Left renal pelvis (tissue), 4 donors: ENCODE results near the gene ANXA3. TPM values are rescaled to one million over a fixed set of nuclear protein-coding genes. Genes with fewer than 3 reads are reported as not detected.

Source experiments
- DNase-seq, 4 donors: peaks; one replicate each; pipeline ENCODE4 v3.0.0-alpha.2; 2013; ENCODE audit warnings: low read depth in 4 of 4, low spot score in 3 of 4
- polyA plus RNA-seq, 4 donors: library from polyadenylated mRNA; unstranded; fragments of 120-200 nt; gene quantifications; one replicate each; pipeline ENCODE4 v1.2.1, GENCODE V29; 2013; ENCODE audit not compliant: insufficient read length in 4 of 4

ANXA3 gene
- polyA plus RNA-seq, 4 donors = 16.5 to 61.2 (median 45.6) TPM

- DNase-seq = no peak
Observed at GRCh38 chr4:78608684-78609083, 57.1 kb downstream of the ANXA3 start.

- no peak for DNase-seq
Observed at GRCh38 chr4:78609580-78609979, 58.0 kb downstream of the ANXA3 start.

- DNase-seq = no peak
Observed at GRCh38 chr4:78610546-78611214, 59.1 kb downstream of the ANXA3 start.

- no peak for DNase-seq
Observed at GRCh38 chr4:78611215-78611558, 59.6 kb downstream of the ANXA3 start.

GRCh38 chr4:78612398-78613178, 61.0 kb downstream of the ANXA3 start:
- DNase-seq = peak in 1 of 4 donors; percentile 7

GRCh38 chr4:78613522-78614321, 62.2 kb downstream of the ANXA3 start:
- no peak for DNase-seq

- DNase-seq = no peak
Observed at GRCh38 chr4:78616046-78616498, 64.5 kb downstream of the ANXA3 start.

GRCh38 chr4:78618436-78618835, 66.9 kb downstream of the ANXA3 start:
- no peak for DNase-seq

GRCh38 chr4:78621395-78621794, 69.8 kb downstream of the ANXA3 start:
- no peak for DNase-seq

- no peak for DNase-seq
Observed at GRCh38 chr4:78622253-78622979, 70.8 kb downstream of the ANXA3 start.

GRCh38 chr4:78624048-78624447, 72.5 kb downstream of the ANXA3 start:
- no peak for DNase-seq

- DNase-seq = no peak
Observed at GRCh38 chr4:78625073-78625472, 73.5 kb downstream of the ANXA3 start.

- no peak for DNase-seq
Observed at GRCh38 chr4:78627046-78627965, 75.7 kb downstream of the ANXA3 start.

- no peak for DNase-seq
Observed at GRCh38 chr4:78627966-78628678, 76.6 kb downstream of the ANXA3 start.

GRCh38 chr4:78629991-78630541, 78.5 kb downstream of the ANXA3 start:
- no peak for DNase-seq

- DNase-seq = no peak
Observed at GRCh38 chr4:78630615-78631014, 79.0 kb downstream of the ANXA3 start.

GRCh38 chr4:78634011-78634664, 82.6 kb downstream of the ANXA3 start:
- DNase-seq = no peak
